Measurements from ENCODE around the gene PLEKHH2. TPM values are rescaled to one million over a fixed set of nuclear protein-coding genes. Genes with fewer than 3 reads are reported as not detected.

The PLEKHH2 gene
- total and polyA plus RNA-seq, 2 of the 13 experiments (the other 11 are each of a cell fraction or from before 2014, with no cell fraction given): 1.1 to 3.0 TPM

DNA sequence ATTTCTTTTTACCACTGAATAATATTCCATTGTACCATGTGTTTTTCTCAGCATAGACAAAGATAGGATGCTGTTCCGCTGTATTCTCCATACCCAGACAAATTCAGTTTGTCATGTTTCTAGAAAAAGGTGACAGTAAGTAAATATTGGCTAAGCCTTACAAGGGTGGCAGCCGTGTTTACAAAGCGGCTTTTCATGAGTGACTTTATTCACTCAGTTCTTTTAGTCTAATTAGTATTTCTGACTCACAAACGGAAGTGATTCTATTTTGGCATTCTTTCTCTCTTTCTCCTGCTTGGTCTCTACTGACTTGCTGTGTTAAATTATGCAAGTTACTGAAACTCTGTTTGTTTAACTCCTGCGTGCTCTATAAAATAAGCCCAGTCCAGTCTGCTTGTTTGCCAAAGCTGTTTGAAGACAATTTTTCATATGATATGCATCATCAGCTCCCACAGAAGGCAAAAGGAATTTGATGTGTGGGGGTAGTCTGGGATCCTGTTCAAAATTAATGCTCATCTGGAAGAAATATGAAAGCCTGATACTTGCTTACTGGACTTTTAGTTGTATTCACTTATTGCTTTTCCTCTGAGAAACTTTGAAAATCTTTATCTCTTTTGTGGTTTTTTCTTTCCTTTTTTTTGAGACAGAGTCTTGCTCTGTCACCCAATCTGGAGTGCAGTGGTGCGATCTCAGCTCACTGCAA, 2.3 kb upstream of the PLEKHH2 start (continued):
- TF ChIP-seq, protein P1, sequence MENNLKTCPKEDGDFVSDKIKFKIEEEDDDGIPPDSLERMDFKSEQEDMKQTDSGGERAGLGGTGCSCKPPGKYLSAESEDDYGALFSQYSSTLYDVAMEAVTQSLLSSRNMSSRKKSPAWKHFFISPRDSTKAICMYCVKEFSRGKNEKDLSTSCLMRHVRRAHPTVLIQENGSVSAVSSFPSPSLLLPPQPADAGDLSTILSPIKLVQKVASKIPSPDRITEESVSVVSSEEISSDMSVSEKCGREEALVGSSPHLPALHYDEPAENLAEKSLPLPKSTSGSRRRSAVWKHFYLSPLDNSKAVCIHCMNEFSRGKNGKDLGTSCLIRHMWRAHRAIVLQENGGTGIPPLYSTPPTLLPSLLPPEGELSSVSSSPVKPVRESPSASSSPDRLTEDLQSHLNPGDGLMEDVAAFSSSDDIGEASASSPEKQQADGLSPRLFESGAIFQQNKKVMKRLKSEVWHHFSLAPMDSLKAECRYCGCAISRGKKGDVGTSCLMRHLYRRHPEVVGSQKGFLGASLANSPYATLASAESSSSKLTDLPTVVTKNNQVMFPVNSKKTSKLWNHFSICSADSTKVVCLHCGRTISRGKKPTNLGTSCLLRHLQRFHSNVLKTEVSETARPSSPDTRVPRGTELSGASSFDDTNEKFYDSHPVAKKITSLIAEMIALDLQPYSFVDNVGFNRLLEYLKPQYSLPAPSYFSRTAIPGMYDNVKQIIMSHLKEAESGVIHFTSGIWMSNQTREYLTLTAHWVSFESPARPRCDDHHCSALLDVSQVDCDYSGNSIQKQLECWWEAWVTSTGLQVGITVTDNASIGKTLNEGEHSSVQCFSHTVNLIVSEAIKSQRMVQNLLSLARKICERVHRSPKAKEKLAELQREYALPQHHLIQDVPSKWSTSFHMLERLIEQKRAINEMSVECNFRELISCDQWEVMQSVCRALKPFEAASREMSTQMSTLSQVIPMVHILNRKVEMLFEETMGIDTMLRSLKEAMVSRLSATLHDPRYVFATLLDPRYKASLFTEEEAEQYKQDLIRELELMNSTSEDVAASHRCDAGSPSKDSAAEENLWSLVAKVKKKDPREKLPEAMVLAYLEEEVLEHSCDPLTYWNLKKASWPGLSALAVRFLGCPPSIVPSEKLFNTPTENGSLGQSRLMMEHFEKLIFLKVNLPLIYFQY (CRISPR knock-in tag; IDR thresholded peaks at IDR 0.05; ENCODE audit: borderline replicate concordance): peak; percentile 21; the same call in 1 of the 2 replicates
- 0 out of 2 replicates have a peak, but pooled peaks have one; percentile 10 for TF ChIP-seq ZNF121 (CRISPR knock-in tag; IDR thresholded peaks at IDR 0.05)
- TF ChIP-seq, protein P2, sequence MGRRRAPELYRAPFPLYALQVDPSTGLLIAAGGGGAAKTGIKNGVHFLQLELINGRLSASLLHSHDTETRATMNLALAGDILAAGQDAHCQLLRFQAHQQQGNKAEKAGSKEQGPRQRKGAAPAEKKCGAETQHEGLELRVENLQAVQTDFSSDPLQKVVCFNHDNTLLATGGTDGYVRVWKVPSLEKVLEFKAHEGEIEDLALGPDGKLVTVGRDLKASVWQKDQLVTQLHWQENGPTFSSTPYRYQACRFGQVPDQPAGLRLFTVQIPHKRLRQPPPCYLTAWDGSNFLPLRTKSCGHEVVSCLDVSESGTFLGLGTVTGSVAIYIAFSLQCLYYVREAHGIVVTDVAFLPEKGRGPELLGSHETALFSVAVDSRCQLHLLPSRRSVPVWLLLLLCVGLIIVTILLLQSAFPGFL (CRISPR knock-in tag; IDR thresholded peaks at IDR 0.05): no peak
- peak; percentile 90 for TF ChIP-seq JUNB (CRISPR knock-in tag; IDR thresholded peaks at IDR 0.05; ENCODE audit: borderline replicate concordance)
- TF ChIP-seq ESRRA (CRISPR knock-in tag; IDR thresholded peaks at IDR 0.05; ENCODE audit: low read depth): no peak
- TF ChIP-seq TMF1 (CRISPR knock-in tag; IDR thresholded peaks at IDR 0.05; ENCODE audit: low read depth): no peak
- no peak for TF ChIP-seq CHD2 (IDR thresholded peaks at IDR 0.05; ENCODE audit: low read depth, low read length)
- TF ChIP-seq HNF1B (CRISPR knock-in tag; IDR thresholded peaks at IDR 0.05): no peak
- TF ChIP-seq SMAD3 (CRISPR knock-in tag; IDR thresholded peaks at IDR 0.05): 0 out of 2 replicates have a peak, but pooled peaks have one; percentile 73
- no peak for TF ChIP-seq RBM22 (optimal IDR thresholded peaks at IDR 0.05; ENCODE audit: low read length)
- TF ChIP-seq ZNF530 (CRISPR knock-in tag; IDR thresholded peaks at IDR 0.05; ENCODE audit: low read depth): no peak
- TF ChIP-seq U2AF1 (optimal IDR thresholded peaks at IDR 0.05; ENCODE audit: low read depth, low read length): no peak
- no peak for TF ChIP-seq ZSCAN29 (CRISPR knock-in tag; conservative IDR thresholded peaks at IDR 0.05)
- no peak for TF ChIP-seq SRSF1 (optimal IDR thresholded peaks at IDR 0.05; ENCODE audit: low read depth, low read length)
- peak; percentile 57 for TF ChIP-seq JARID2 (CRISPR knock-in tag; IDR thresholded peaks at IDR 0.05; ENCODE audit: insufficient replicate concordance)
- TF ChIP-seq ZNF235 (CRISPR knock-in tag; IDR thresholded peaks at IDR 0.05; ENCODE audit: borderline replicate concordance): no peak
- 0 out of 2 replicates have a peak, but pooled peaks have one; percentile 11 for TF ChIP-seq STAG1 (CRISPR knock-in tag; IDR thresholded peaks at IDR 0.05)
- TF ChIP-seq AHR (CRISPR knock-in tag; IDR thresholded peaks at IDR 0.05): no peak
- no peak for TF ChIP-seq ZNF253 (CRISPR knock-in tag; IDR thresholded peaks at IDR 0.05; ENCODE audit: borderline replicate concordance)
- TF ChIP-seq ZNF563 (CRISPR knock-in tag; IDR thresholded peaks at IDR 0.05): no peak
- TF ChIP-seq BRCA1 (CRISPR knock-in tag; IDR thresholded peaks at IDR 0.05): no peak
- no peak for TF ChIP-seq ZKSCAN5 (CRISPR knock-in tag; IDR thresholded peaks at IDR 0.05)
